ENCODE results near the gene CMTR2.
"Not testable (repeated sequence)": the region's sequence is repeated elsewhere in the genome, so short reads cannot be mapped to it uniquely, and the experiment has no call there.

The CMTR2 gene

GRCh38 chr16:71288890-71289731 lies at the start of gene CMTR2:
Gene CMTR2, minus strand, starts transcription at chr16:71289402. Its CDS starts 3,482 bp downstream, at chr16:71285920.
- peak; percentile 77 to 83 for DNase-seq (ENCODE audit: low read depth in 2 of 2)

GRCh38 chr16:71338632-71339031 lies 49.4 kb upstream of the CMTR2 start:
- no peak for DNase-seq (ENCODE audit: low read depth in 2 of 2)

- DNase-seq (ENCODE audit: low read depth in 2 of 2), result no peak
Observed at GRCh38 chr16:71338193-71338592, 49.0 kb upstream of the CMTR2 start.

GRCh38 chr16:71337631-71338030 lies 48.4 kb upstream of the CMTR2 start:
- no peak for DNase-seq (ENCODE audit: low read depth in 2 of 2)

DNA sequence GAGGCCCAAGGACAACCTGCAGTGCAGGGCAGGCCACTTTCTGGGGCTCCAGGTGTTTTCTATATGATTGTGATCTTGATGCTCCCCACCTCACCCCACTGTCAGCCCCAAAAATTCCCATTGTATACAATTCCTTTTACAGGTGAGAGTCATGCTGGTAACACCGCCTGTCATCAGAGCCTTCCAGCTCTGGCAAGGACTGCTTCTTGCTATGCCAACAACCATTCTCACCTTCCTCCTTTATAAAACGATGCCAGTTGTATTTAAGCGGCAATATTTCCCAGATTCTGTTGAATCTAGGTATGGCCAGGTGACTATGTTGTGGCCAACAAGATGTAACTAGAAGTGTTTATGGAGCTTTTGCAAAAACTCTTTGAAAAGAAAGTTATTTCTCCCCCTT lies 38.9 kb upstream of the CMTR2 start:
- DNase-seq (ENCODE audit: low read depth in 2 of 2), result no peak

DNA sequence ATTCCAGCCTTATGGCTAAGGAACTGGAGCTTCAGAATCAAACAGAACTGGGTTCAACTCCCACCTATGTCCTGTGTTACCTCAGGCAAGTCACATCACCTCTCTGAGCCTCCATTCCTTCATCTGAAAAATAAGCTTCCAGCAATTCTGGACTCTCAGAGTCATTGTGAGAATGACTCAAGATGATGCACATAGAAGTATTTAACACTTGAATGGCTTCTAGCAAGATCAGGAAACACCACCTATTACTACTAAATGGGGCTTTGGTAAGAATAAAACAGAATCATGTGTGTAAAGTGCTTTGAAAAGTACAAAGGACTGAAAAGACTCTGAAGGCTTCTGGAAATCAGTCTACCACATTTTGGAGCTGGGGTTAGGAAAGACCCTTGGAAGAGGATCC lies 38.5 kb upstream of the CMTR2 start:
- no peak for DNase-seq (ENCODE audit: low read depth in 2 of 2)

DNA sequence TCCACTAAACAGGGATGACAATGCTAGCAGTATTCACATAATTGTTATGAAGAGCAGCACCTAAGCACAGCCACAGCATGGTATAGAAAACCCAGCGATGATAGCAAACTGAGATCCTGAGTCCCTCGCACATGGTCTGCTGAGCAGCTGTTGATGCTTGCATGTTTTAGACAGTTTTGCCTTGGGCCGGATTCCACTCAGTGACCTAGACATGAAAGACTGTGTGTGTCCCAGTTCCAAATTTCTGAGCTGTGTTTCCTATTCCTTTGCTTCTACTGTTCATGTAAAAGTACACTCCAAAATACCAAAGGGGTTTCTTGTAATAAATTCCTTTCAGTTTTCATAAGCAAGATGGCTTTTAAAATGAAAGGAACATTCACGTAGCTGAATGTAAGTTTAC lies 30.8 kb upstream of the CMTR2 start:
- DNase-seq (ENCODE audit: low read depth in 2 of 2), result no peak

DNA sequence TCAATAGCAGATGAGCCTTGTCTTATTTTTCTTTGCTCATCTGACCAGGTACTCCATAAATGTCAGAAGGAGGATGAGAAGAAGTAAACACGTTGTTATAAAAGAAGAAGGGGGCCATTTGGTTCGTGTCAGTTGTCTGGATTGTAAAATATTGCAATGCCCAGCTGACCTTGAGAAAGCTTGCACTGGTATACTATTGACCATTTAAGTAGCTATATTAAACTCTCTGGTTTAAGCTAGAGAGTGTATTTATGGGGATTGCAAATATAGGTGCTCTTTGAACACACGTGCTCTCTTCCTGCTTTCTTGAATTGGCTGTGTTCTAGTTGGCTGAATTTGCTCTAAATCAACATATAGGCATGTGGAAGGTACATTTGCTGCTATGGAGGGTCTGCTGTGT lies 26.1 kb upstream of the CMTR2 start:
- no peak for DNase-seq (ENCODE audit: low read depth in 2 of 2)

DNA sequence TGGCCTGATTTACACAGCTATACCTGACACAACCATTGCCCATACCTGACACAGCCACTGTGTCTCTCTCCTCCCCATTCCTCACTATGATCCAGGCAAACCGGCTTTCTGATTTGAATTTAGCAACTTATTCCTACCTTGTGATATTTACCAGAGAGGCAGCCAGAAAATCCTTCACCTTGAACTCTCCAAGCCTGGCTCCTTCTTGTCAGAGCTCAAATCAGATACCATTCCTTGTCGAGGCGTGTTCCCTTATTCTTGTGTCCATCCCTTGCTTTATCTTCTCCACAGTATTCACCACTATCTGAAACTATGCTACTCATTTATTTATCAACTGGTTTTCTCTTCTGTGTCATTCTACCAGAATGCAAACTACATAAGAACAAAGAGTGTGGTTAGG lies 24.4 kb upstream of the CMTR2 start:
- DNase-seq (ENCODE audit: low read depth in 2 of 2), result not testable (repeated sequence)

DNA sequence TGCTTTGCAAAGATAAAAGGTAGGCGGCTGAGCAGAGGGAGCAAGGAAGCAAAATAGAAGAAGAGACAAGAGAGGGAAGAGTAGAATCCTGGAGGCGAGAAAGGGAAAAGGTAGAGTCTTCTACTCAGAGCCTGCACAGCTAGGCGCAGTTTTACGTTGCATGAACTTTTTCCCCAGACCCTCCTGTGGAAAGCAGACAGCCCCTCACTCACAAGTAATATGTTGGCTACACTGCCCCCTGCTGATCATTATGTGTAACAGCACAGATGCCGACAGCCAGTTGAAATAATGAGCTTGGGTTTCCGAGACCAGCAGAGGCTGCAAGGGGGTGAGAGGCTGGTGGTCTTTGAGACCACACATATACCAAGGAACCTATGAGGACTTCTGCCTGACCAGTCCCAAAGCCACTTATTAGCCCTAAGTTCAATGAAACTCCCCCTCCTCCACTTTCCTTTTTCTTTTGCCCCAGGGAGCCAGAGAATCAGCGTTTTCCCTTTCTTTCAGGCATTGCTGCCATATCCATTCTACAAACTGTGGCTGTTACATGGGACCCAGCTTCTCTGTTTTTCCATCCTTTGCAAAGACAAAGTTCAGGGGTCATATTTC lies 22.5 kb upstream of the CMTR2 start:
- DNase-seq (ENCODE audit: low read depth in 2 of 2), result no peak

DNA sequence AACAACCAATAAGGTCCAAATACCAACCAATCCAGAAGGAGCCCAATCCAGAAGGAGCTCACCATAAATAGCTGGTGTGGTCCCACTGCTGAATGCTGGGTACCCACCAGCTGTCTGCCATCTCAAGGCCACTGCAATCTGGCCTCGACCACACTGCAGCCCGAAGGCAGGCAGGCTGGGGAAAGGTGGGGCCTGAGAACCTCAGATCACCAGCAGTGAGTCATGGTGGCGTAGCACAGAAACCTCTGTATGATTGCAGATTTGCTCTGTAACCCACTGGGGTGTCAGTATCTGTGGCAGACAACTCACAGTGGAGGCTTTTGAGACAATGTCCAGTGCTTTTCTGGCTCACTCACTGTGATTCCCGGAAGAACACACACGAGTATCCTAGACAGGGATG lies 14.7 kb upstream of the CMTR2 start:
- DNase-seq (ENCODE audit: low read depth in 2 of 2), result no peak

GRCh38 chr16:71297341-71297634 lies 8.1 kb upstream of the CMTR2 start:
- no peak for DNase-seq (ENCODE audit: low read depth in 2 of 2)

DNA sequence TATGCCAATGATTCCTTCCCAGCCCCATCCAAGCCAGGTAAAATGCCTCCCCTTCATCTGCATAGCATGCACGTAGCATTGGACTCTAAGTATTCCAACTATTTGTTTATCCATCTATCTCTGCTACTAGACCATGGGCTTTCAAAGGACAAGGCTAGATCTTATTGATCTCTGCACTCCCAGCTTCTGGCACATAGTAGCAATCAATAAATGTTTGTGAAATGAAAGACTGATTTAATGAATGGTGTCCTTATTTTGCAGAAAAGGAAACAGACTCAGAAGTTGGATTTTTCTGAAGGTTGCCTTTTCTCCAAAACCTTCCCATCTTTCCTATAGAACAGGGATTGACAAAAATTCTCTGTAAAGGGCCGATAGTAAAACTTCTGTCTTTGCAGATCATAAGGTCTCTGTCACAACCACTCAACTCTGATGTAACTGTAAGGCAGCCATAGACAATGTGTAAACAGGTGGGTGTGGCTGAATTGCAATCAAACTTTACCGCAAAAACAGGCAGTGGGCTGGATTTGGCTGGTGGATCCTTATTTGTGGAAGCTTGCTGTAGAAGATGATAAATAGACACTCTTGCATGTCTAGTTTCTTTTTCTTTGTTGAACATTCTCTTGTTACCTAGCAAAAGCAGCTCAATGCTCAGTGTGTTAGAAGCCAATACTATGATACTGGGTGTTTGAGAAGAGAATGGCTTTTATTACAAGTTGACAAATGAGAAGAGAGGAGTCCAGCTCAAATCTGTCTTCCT lies 7.6 kb upstream of the CMTR2 start:
- DNase-seq (ENCODE audit: low read depth in 2 of 2), result no peak

DNA sequence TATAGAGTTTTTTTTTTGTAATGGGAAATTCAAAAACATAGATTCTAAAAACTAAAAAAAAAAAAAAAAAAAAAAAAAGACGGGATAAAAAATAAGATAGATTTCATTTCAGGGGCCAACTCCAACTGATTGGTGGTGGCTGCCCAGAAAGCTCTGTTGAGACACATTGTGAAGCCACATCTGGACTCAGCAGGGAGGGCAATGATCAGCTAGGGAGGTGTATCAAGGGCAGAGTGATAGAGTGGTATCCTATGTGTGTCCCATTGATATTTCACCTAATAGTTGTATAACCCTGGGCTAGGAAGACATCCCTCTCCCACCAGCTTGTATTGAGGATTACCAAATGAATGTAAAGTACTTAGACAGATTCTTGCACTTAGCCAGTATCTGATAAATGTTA lies 6.7 kb upstream of the CMTR2 start:
- no peak for DNase-seq (ENCODE audit: low read depth in 2 of 2)

GRCh38 chr16:71293919-71294318 lies 4.7 kb upstream of the CMTR2 start:
- DNase-seq (ENCODE audit: low read depth in 2 of 2), result no peak

- DNase-seq (ENCODE audit: low read depth in 2 of 2), result not testable (repeated sequence)
Observed at GRCh38 chr16:71292095-71292494, 2.9 kb upstream of the CMTR2 start.

DNA sequence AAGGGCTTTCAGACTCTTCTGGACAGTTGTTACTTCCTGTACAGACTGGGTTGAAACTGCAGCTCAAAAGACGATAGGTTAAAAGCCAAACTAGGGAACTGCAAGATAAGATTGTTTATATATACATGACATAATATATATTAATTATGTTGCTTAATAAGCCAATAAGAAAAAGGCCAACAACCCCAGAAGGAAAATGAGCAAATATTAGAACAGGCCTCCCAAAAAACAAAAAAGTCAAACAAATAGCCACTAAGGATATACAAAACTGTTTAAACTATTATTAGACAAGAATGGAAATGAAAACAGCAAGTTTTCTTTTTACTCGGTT lies 495 bp upstream of the CMTR2 start:
- no peak for DNase-seq (ENCODE audit: low read depth in 2 of 2)

DNA sequence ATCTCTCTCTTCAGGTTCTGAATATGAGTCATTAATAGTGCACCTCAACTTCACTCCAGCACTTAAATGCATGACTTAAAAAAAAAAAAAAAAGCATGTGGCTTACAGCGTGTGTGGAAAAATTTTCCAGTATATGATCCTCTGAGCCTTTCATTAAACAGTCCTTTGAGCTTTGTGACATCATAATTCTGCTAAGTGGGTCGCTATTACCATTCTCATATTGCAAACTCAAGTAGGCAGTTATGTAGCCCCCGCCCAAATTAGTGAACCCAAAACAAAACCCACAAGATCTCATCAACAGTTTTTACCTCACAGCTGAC lies 672 bp downstream of the CMTR2 start:
- DNase-seq (ENCODE audit: low read depth in 2 of 2), result no peak

GRCh38 chr16:71287911-71288310 lies 1.3 kb downstream of the CMTR2 start:
- no peak for DNase-seq (ENCODE audit: low read depth in 2 of 2)

- no peak for DNase-seq (ENCODE audit: low read depth in 2 of 2)
Observed at GRCh38 chr16:71287454-71287853, 1.7 kb downstream of the CMTR2 start.

GRCh38 chr16:71283612-71284011 lies 5.6 kb downstream of the CMTR2 start:
- DNase-seq (ENCODE audit: low read depth in 2 of 2), result no peak

DNA sequence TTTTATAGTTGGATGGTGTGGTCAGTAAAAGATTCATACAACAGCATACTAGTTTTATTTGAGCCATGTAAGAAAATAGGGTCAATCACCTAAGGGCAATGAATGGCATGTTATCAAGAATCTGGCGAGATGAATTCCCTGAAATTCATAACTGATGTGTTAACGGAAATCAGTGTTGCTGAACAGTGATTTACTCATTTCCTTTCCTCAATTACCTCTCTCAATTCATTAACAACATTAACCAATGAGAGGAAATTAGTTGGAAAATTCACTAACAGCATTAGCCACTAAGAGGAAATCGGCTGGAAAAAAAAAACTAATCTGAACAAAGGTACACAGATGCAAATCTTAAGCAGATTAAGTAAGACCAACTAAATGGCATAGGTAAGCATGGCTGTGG lies 6.3 kb downstream of the CMTR2 start:
- no peak for DNase-seq (ENCODE audit: low read depth in 2 of 2)

DNA sequence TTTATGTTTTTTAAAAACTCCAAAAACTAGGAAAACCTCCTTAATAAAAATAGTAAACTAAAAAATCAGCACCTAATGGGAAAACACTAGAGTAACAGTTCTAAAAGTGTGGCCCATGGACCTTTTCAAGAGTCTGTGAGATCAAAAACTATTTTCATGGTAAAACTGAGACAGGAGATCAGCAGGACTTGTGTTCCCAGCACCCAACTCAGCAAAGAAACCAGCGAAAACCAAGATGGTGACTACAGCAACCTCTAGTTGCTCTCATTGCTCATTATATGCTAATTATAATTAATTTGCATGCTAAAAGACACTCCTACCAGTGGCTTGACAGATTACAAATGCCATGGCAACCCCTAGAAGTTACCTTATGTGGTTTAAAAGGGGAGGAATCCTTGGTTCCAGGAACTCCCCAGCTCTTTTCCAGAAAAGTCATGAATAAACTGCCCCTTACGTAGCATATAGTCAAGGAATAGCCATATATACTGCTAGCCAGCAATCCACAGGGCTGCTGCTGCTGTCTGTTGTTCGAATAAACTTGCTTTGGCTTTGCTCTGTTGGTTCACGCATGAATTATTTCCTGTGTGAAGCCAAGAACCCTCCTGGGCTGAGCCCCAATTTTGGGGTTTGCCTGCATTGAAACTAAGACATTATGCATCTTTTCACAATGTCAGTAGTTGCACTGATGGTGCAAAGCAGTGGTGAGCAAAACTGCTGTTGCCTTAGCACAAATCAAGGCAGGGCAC lies 12.4 kb downstream of the CMTR2 start:
- DNase-seq (ENCODE audit: low read depth in 2 of 2), result no peak
